ENCODE results near the gene TRPV5. TPM values are rescaled to one million over a fixed set of nuclear protein-coding genes. Genes with fewer than 3 reads are reported as not detected.

TRPV5 gene
- total and polyA plus RNA-seq, 9 donors: not detected

- no peaks in the 10 kb centered on the region for H3K27me3 ChIP-seq
- 84 to 90% (median 89%) methylated on average over 29 to 31 of the region's 31 CpGs for WGBS, 3 donors
- H3K4me3 ChIP-seq: no peak overlapping the region
- no peak for DNase-seq
- intact Hi-C loops (cut with DNase I): no loop called here
- H3K27ac ChIP-seq: no peak overlapping the region
- H3K4me1 ChIP-seq (ENCODE audit: insufficient read depth): no peaks in the 10 kb centered on the region
- no peaks in the 10 kb centered on the region for H3K9me3 ChIP-seq
- H3K36me3 ChIP-seq: no peaks in the 10 kb centered on the region
- TF ChIP-seq POLR2A (IDR thresholded peaks at IDR 0.05): no peak
- TF ChIP-seq EP300 (IDR thresholded peaks at IDR 0.05): no peak
- no peak for TF ChIP-seq CTCF (IDR thresholded peaks at IDR 0.05)
Observed at GRCh38 chr7:142868188-142868985, 65.2 kb downstream of the TRPV5 start.

- no peaks in the 10 kb centered on the region for H3K27me3 ChIP-seq
- no peaks in the 10 kb centered on the region for H3K9me3 ChIP-seq
- no peak overlapping the region for H3K27ac ChIP-seq
- intact Hi-C loops (cut with DNase I): no loop called here
- DNase-seq: no peak
- WGBS, 3 donors: 79 to 84% (median 83%) methylated on average over 18 of the region's 18 CpGs
- no peaks in the 10 kb centered on the region for H3K4me1 ChIP-seq (ENCODE audit: insufficient read depth)
- H3K36me3 ChIP-seq: no peaks in the 10 kb centered on the region
- TF ChIP-seq CTCF (IDR thresholded peaks at IDR 0.05) (no peak), POLR2A (IDR thresholded peaks at IDR 0.05) (no peak), EP300 (IDR thresholded peaks at IDR 0.05) (no peak)
- no peak overlapping the region for H3K4me3 ChIP-seq
Observed at GRCh38 chr7:142867398-142868187, 66.0 kb downstream of the TRPV5 start.

- Histone ChIP-seq H3K36me3 (no peaks in the 10 kb centered on the region), H3K27ac (no peak overlapping the region), H3K4me1 (ENCODE audit: insufficient read depth) (no peaks in the 10 kb centered on the region), H3K27me3 (no peaks in the 10 kb centered on the region), H3K9me3 (no peaks in the 10 kb centered on the region), H3K4me3 (no peak overlapping the region)
- TF ChIP-seq POLR2A (IDR thresholded peaks at IDR 0.05) (no peak), CTCF (IDR thresholded peaks at IDR 0.05) (no peak), EP300 (IDR thresholded peaks at IDR 0.05) (no peak)
- intact Hi-C loops (cut with DNase I): no loop called here
- WGBS, 3 donors: 75 to 86% (median 75%) methylated on average over 4 of the region's 4 CpGs
- no peak for DNase-seq
Observed at GRCh38 chr7:142867097-142867378, 66.5 kb downstream of the TRPV5 start.

- WGBS, 3 donors: 74 to 80% (median 74%) methylated on average over 18 of the region's 18 CpGs
- intact Hi-C loops (cut with DNase I): no loop called here
- TF ChIP-seq CTCF (IDR thresholded peaks at IDR 0.05): peak in 2 of 3 donors; percentile 19 to 39
- TF ChIP-seq EP300 (IDR thresholded peaks at IDR 0.05): no peak
- TF ChIP-seq POLR2A (IDR thresholded peaks at IDR 0.05): no peak
- Histone ChIP-seq H3K9me3 (no peaks in the 10 kb centered on the region), H3K27me3 (no peaks in the 10 kb centered on the region), H3K36me3 (no peaks in the 10 kb centered on the region), H3K27ac (no peak overlapping the region), H3K4me1 (ENCODE audit: insufficient read depth) (no peaks in the 10 kb centered on the region), H3K4me3 (no peak overlapping the region)
- peak in 1 of 5 donors; percentile 42 for DNase-seq
Observed at GRCh38 chr7:142866361-142867096, 67.0 kb downstream of the TRPV5 start.
